ENCODE measurements around the gene NOB1. TPM values are rescaled to one million over a fixed set of nuclear protein-coding genes. Genes with fewer than 3 reads are reported as not detected.

NOB1 gene
- total and polyA plus RNA-seq, 2 of the 4 experiments (the other 2 are of a cell fraction): 47.0 to 58.1 TPM

DNA sequence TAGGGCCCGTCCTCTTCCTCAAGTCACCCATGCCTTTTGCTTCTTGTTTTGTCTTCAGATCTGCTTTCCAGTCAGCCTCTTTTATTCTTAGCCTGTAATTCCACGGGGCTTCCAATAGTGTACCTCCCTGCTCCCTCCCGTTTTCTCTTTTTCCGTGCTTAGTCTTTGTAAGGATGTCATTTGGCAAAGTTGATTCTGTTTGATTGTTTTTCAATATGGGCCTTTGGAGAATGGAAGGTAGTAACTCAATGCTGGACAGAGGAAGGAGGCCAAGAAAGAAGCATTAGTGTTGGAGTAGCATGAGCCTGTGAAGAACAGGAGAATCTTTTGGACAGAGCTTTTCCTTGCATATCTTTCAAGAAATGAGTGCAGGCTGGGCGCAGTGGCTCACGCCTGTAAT, 13.9 kb upstream of the NOB1 start:
- Histone ChIP-seq H3K9me1 (ENCODE audit: insufficient read depth, low read length) (0 out of 2 replicates have a peak, but pooled peaks cover 3% of the 10 kb centered on the region), H2AFZ (replicated peaks; ENCODE audit: low read length, poor library complexity) (no peak overlapping the region), H3K4me1 (ENCODE audit: control insufficient read depth, insufficient read depth, low read length) (peaks cover 2% of the 10 kb centered on the region; the same call in 1 of the 2 replicates), H3K79me1 (ENCODE audit: low read depth in 1 of 2, low read length in 2 of 2) (peaks cover 44 to 56% of the 10 kb centered on the region in 2 experiments), H2BK20ac (ENCODE audit: low read depth, low read length) (no peak overlapping the region), H2BK5ac (ENCODE audit: low read depth, low read length, poor library complexity, severe bottlenecking) (no peak overlapping the region), H4K91ac (ENCODE audit: insufficient read depth, low read depth, low read length) (no peak overlapping the region), H4K8ac (ENCODE audit: low read depth in 2 of 2, low read length in 2 of 2) (no peak overlapping the region), H2BK120ac (ENCODE audit: low read depth, low read length) (no peak overlapping the region), H3K23ac (ENCODE audit: low read depth, low read length) (no peak overlapping the region), H3K4ac (ENCODE audit: low read depth, low read length) (no peak overlapping the region), H3K27ac (ENCODE audit: insufficient read depth, low read length) (no peak overlapping the region), H3K36me3 (ENCODE audit: control insufficient read depth, insufficient read depth, low read length) (no peaks in the 10 kb centered on the region), H3K27me3 (ENCODE audit: control insufficient read depth, insufficient read depth, low read length) (no peaks in the 10 kb centered on the region), H3K18ac (ENCODE audit: low read depth, low read length) (no peak overlapping the region), H3K4me3 (ENCODE audit: insufficient read depth, low read depth, low read length) (no peak overlapping the region), H2BK15ac (ENCODE audit: low read depth, low read length) (no peak overlapping the region), H3K9me3 (ENCODE audit: control insufficient read depth, insufficient read depth, low read length) (no peaks in the 10 kb centered on the region), H4K20me1 (ENCODE audit: insufficient read depth, low read length) (no peaks in the 10 kb centered on the region; the same call in 1 of the 2 replicates), H3K56ac (ENCODE audit: extremely low read depth, insufficient read depth, low read length) (no peak overlapping the region), H3K9ac (ENCODE audit: low read depth, low read length) (no peak overlapping the region), H2AK5ac (ENCODE audit: low read depth, low read length) (no peak overlapping the region), H4K5ac (ENCODE audit: low read depth, low read length) (no peak overlapping the region), H2AK9ac (replicated peaks; ENCODE audit: low read depth, low read length, poor library complexity) (no peak overlapping the region), H3K14ac (replicated peaks; ENCODE audit: low read depth, low read length) (no peak overlapping the region), H3K4me2 (ENCODE audit: low read depth, low read length) (no peak overlapping the region)
- in situ Hi-C loops (cut with MboI; ENCODE audit: low sequenced_read_pairs): no loop called here
- ChIA-PET CTCF (no interaction called here), POLR2A (ENCODE audit: unreplicated experiment) (no interaction called here)
- no peak for ATAC-seq (ENCODE audit: low read depth)
- WGBS, 2 experiments (ENCODE audit: extremely low coverage in 2 of 2, insufficient read length in 1 of 2): 50% methylated on average over 2 of the region's 6 CpGs; no CpG with 5 or more reads in 1 of the 2 experiments
- dilution Hi-C loops (cut with HindIII; ENCODE audit: low sequenced_read_pairs, unreplicated experiment): no loop called here
- intact Hi-C loops (cut with micrococcal nuclease): no loop called here
- TF ChIP-seq SMC3 (IDR thresholded peaks at IDR 0.05; ENCODE audit: low read depth, low read length): no peak
- no peak for TF ChIP-seq RCOR1 (IDR thresholded peaks at IDR 0.05; ENCODE audit: insufficient replicate concordance, low read length)
- TF ChIP-seq POLR2A (IDR thresholded peaks at IDR 0.05; ENCODE audit: low read depth, low read length): no peak
- TF ChIP-seq RAD21 (IDR thresholded peaks at IDR 0.05; ENCODE audit: low read length): no peak
- no peak for TF ChIP-seq BHLHE40 (IDR thresholded peaks at IDR 0.05; ENCODE audit: low read depth, low read length)
- TF ChIP-seq NFE2L2 (IDR thresholded peaks at IDR 0.05; ENCODE audit: low read depth, low read length): no peak
- TF ChIP-seq, protein P1, sequence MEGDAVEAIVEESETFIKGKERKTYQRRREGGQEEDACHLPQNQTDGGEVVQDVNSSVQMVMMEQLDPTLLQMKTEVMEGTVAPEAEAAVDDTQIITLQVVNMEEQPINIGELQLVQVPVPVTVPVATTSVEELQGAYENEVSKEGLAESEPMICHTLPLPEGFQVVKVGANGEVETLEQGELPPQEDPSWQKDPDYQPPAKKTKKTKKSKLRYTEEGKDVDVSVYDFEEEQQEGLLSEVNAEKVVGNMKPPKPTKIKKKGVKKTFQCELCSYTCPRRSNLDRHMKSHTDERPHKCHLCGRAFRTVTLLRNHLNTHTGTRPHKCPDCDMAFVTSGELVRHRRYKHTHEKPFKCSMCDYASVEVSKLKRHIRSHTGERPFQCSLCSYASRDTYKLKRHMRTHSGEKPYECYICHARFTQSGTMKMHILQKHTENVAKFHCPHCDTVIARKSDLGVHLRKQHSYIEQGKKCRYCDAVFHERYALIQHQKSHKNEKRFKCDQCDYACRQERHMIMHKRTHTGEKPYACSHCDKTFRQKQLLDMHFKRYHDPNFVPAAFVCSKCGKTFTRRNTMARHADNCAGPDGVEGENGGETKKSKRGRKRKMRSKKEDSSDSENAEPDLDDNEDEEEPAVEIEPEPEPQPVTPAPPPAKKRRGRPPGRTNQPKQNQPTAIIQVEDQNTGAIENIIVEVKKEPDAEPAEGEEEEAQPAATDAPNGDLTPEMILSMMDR (conservative IDR thresholded peaks at IDR 0.05; ENCODE audit: low read depth, low read length): no peak
- no peak for TF ChIP-seq CEBPB (IDR thresholded peaks at IDR 0.05; ENCODE audit: low read depth, low read length)
- TF ChIP-seq CHD1 (IDR thresholded peaks at IDR 0.05; ENCODE audit: low read depth, low read length): no peak
- TF ChIP-seq, protein P2, sequence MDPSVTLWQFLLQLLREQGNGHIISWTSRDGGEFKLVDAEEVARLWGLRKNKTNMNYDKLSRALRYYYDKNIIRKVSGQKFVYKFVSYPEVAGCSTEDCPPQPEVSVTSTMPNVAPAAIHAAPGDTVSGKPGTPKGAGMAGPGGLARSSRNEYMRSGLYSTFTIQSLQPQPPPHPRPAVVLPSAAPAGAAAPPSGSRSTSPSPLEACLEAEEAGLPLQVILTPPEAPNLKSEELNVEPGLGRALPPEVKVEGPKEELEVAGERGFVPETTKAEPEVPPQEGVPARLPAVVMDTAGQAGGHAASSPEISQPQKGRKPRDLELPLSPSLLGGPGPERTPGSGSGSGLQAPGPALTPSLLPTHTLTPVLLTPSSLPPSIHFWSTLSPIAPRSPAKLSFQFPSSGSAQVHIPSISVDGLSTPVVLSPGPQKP (IDR thresholded peaks at IDR 0.05; ENCODE audit: borderline replicate concordance, low read depth, low read length): no peak
- TF ChIP-seq RFX5 (IDR thresholded peaks at IDR 0.05; ENCODE audit: low read depth, low read length): no peak
- no peak for TF ChIP-seq MXI1 (IDR thresholded peaks at IDR 0.05; ENCODE audit: borderline replicate concordance, low read depth, low read length)
- no peak for TF ChIP-seq MAFK (IDR thresholded peaks at IDR 0.05; ENCODE audit: low read depth, low read length)
- no peak for TF ChIP-seq MAZ (IDR thresholded peaks at IDR 0.05; ENCODE audit: borderline replicate concordance, low read depth, low read length)
- TF ChIP-seq, protein P3, sequence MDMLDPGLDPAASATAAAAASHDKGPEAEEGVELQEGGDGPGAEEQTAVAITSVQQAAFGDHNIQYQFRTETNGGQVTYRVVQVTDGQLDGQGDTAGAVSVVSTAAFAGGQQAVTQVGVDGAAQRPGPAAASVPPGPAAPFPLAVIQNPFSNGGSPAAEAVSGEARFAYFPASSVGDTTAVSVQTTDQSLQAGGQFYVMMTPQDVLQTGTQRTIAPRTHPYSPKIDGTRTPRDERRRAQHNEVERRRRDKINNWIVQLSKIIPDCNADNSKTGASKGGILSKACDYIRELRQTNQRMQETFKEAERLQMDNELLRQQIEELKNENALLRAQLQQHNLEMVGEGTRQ (IDR thresholded peaks at IDR 0.05; ENCODE audit: low read depth, low read length): no peak
- no peak for TF ChIP-seq FOS (IDR thresholded peaks at IDR 0.05; ENCODE audit: low read depth, low read length)
- BruUV-seq (replicated peaks): no TSS peak
- DNase-seq: no peak

All from IMR-90 (cell line).